GM21447 (cell line): Measurements from ENCODE around the gene AJUBA.
"Not testable (repeated sequence)": the region's sequence is repeated elsewhere in the genome, so short reads cannot be mapped to it uniquely, and the experiment has no call there.

ENCODE experiments used
- ATAC-seq: cut with Tn5 transposase; IDR thresholded peaks from one replicate; pipeline ENCODE4 v1.9.1; 2021; ENCODE audit not compliant: unreplicated experiment

Gene AJUBA

DNA sequence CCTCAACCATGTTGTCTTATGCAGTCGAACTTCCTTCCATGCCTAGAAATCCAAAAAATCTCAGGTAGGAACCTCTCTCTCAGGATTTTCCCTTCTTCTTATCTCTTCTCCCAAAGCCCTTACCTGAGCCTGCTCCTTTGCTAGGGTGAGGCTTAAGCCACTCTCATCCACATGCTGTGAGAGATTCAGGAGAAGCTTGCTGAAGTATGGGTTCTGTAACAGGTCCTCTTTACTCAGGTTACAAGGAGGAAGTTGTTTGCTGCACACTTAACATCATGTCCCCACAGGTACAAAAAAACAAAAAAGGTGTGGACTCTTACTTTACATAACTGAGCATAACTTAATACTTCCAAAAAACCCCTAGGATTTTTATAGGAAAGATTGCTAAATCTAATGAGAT, 29.9 kb downstream of the AJUBA start:
- no peak for ATAC-seq

- not testable (repeated sequence) for ATAC-seq
Observed at GRCh38 chr14:22951795-22952194, 30.6 kb downstream of the AJUBA start.

- ATAC-seq, result no peak
Observed at GRCh38 chr14:22945642-22946041, 36.7 kb downstream of the AJUBA start.

GRCh38 chr14:22939684-22940083, 42.7 kb downstream of the AJUBA start:
- ATAC-seq, result no peak

GRCh38 chr14:22935156-22935555, 47.2 kb downstream of the AJUBA start:
- no peak for ATAC-seq

GRCh38 chr14:22932146-22932545, 50.2 kb downstream of the AJUBA start:
- ATAC-seq, result no peak

DNA sequence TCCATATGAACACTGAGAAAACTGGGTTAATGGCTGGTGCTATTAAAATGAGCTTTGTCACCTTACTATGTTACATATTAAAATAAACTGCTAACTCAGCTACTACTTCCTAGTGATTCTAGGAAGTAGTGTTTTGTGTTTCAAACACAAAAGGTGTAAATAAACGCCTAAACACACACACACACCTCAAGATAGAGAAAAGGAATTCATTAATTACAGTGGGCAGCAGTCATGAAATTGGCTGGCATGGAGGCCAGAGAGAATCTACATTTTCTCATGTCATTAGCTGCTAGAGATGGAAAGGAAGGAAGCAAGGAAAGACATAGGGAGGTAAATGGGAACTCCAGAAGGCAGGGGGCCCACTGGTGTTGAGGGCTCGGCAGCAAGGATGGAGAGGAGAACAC, 52.4 kb downstream of the AJUBA start:
- ATAC-seq, result no peak

DNA sequence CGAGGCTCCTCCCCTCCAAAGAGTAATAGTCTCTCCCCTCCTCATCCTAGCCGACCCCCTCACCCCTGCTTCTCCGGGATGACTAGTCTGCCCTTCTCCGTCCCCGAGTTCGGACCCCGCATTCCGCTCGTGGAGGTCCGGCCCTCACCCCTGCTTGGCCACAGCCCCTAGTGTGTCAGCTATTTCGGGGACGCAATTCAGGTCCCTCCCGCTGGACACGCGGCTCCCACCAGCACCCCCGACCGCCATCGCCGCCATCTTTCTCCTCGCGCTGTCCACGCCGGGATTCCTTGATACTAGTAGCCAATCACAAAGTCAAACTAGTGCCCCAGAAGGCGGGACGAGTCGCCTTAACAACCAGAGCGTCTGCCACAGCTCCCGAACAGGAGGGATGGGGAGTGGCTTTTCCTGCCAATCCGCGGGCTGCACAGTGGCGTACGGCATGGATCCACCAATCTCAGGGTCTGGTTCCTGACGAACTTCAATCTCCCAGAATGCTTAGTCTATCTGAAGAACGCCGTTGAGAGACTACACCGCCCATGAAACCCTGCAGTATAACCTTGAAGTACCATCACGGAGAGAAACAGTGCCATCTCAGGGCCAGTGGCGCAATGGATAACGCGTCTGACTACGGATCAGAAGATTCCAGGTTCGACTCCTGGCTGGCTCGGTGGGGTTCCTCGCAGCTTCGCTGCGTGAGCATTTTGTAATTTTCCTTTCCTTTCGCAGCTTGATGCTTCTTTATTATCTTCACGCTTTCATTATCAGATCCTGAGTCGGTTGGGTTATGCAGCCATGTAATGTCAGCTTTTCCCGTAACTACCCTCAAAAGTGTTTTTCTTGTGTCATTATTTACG, 53.0 kb downstream of the AJUBA start, which contains the start of gene PRMT5:
PRMT5 (minus strand) TSS at position 273 of the 857 bp plus-strand sequence; CDS start at position 258, 15 bp downstream.
- peak; percentile 95 for ATAC-seq

DNA sequence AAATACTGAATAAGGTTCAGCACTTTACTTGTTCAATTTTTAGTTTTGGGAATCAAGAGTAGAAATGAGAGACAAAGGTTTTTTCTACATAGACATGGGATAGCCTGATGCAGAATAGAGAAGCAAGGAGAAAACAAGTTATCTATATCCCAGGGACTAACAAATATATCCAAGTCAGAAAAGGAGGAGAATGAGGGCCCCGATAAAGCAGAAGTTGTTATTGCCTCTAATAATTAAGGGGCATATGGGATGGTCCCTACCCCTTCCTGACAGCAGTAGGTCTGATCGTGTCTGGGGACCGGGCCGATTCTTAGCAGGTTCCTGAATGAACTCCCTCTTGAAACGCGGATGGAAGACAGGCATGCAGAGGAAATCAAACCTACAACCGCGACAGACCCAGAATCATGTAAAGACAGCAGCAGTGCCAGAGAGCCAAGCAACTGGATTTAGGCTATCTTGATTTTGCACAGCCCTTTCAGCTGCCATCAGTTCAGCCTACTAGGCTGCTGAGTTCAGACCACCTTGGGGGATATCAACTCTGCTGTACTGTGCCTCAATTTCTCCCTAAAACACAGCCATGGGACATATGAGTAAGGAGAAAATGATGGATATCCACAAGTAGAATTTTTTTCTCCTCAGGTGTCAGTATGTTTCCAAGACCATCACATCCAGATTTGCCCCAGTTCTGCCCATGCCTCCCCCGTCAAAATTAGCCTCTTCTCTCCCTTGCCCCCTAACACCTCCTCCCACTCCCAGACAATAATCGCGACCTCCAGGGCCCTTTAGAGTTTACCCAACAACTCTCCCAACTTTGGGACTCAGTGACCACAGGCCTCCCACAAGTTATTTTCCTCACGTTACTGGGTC, 53.9 kb downstream of the AJUBA start:
- ATAC-seq, result no peak

DNA sequence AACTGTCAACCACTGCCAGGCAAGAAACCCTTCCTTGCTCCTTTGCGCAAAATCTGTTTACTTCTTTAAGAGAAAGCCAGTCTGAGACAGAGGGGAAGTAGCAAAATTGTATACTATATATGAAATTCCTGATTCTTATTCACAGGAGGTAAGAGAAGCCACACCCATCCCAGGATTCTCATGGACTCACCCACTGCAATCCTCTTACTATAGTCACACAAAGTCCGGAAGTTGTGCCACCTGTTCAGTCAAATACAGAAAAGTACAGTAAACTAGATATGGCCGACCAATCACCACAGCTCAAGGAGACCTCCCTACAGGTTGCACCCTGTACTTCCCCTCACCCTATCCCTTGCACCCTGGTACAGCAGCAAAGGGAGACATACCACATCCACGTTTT, 56.0 kb downstream of the AJUBA start:
- no peak for ATAC-seq

- no peak for ATAC-seq
Observed at GRCh38 chr14:22925513-22925912, 56.8 kb downstream of the AJUBA start.

GRCh38 chr14:22923746-22924145, 58.6 kb downstream of the AJUBA start:
- ATAC-seq, result no peak

DNA sequence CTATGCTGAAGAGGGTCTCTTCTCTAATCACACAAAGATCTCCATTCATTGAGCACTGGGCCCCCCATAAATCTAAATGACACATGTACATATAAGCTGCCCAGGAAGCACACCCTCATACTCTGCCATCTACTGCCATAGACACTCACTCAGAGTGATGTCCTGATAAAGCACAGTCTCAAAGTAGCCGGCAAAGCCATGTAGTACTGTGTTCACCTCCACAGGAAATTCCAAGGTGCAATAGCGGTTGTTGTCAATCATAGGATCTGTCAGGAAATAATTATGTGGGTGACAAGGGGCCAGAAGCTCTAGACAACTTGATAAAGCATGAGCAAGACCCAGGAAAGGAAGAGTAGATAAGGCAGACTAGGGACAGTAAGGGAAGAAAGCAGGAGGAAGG, 60.1 kb downstream of the AJUBA start:
- ATAC-seq, result no peak
